Measurements from ENCODE around the gene WDR31. TPM values are rescaled to one million over a fixed set of nuclear protein-coding genes. Genes with fewer than 3 reads are reported as not detected.

The WDR31 gene
- total and polyA plus RNA-seq, 9 donors, result 1.2 to 3.3 (median 2.4) TPM

DNA sequence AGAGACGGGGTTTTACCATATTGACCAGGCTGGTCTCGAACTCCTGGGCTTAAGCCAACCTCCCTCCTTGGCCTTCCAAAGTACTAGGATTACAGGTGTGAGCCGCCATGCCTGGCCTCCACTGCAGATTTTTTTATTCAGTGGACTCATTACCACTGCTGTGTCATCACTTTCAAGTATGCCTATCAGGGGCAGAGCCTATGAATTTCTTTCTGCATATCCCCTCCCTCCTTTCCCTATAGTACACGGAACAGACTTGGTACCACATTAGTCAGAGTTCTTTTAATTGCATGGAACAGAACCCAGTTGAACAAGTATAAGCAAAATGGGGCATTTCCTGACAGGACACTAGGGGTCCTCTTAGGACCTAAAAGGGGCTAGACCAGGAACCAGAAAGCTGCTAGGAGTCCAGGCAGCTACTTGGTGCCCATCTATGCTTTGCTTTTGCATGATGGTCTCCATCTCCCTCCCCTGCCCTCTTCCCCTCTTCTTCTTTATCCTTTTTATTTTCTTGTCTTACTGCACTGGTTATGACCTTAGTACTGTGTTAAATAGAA is 15.0 kb upstream of the WDR31 start:
- Histone ChIP-seq H3K4me3 (ENCODE audit: low read length) (no peak overlapping the region), H3K36me3 (ENCODE audit: control insufficient read depth, insufficient read depth, low read length) (no peaks in the 10 kb centered on the region), H3K4me1 (ENCODE audit: control insufficient read depth, insufficient read depth, low read length) (peaks cover 5% of the 10 kb centered on the region), H3K9me3 (replicated peaks; ENCODE audit: control insufficient read depth, low read depth, low read length) (no peaks in the 10 kb centered on the region), H3K27me3 (ENCODE audit: control insufficient read depth, insufficient read depth, low read length) (peaks cover 36% of the 10 kb centered on the region), H3K27ac (ENCODE audit: low read length) (no peak overlapping the region)
- 94% methylated on average over 3 of the region's 4 CpGs for WGBS (ENCODE audit: insufficient coverage)
- DNase-seq, result no peak

DNA sequence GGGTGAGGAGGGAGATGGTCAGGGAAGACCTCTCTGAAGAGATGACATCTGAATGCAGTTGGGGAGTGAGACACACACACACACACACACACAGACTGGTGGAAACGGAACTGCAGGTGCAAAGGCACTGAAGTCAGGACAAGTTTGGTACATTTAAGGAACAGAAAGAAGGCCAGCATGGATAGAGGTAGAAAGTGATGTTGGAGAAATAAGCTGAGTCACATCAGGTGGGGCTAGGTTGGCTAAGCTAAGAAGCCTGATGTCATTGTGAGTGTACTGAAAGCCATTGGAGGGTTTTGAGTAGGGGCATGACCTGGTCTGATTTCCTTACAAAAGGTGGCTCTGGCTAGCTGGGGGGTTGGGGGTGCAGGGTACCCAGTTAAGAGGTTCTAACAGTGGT is 12.3 kb upstream of the WDR31 start:
- no CpG with 5 or more reads among the region's 1 CpG for WGBS (ENCODE audit: insufficient coverage)
- peaks cover 9% of the 10 kb centered on the region for H3K4me1 ChIP-seq (ENCODE audit: control insufficient read depth, insufficient read depth, low read length)
- peaks cover 55% of the 10 kb centered on the region for H3K27me3 ChIP-seq (ENCODE audit: control insufficient read depth, insufficient read depth, low read length)

DNA sequence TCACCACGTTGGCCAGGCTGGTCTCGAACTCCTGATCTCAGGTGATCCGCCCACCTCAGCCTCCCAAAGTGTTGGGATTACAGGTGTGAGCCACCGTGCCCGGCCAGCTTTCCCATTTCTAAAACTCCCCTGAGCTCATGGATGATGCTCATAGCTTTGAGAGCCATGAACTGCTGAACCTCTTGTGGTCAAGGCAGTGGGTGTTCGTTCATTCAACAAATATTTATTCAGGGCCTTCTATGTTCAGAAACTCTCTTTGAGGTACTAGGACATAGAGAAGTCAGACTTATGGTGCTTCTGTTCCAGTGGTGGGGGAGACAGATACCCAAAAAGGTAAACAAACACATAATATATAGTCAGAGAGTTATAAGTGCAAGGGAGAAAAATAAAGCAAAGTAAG is 11.9 kb upstream of the WDR31 start:
- no peak for DNase-seq
- Histone ChIP-seq H3K4me1 (ENCODE audit: control insufficient read depth, insufficient read depth, low read length) (peaks cover 9% of the 10 kb centered on the region), H3K27ac (ENCODE audit: low read length) (no peak overlapping the region), H3K27me3 (ENCODE audit: control insufficient read depth, insufficient read depth, low read length) (peaks cover 57% of the 10 kb centered on the region), H3K9me3 (replicated peaks; ENCODE audit: control insufficient read depth, low read depth, low read length) (no peaks in the 10 kb centered on the region), H3K4me3 (ENCODE audit: low read length) (no peak overlapping the region), H3K36me3 (ENCODE audit: control insufficient read depth, insufficient read depth, low read length) (no peaks in the 10 kb centered on the region)
- WGBS (ENCODE audit: insufficient coverage), result no CpG with 5 or more reads among the region's 6 CpGs

More for the DNA sequence above, 12.3 kb upstream of the WDR31 start:
- H3K36me3 ChIP-seq (ENCODE audit: control insufficient read depth, insufficient read depth, low read length), result no peaks in the 10 kb centered on the region
- no peak overlapping the region for H3K27ac ChIP-seq (ENCODE audit: low read length)
- no peaks in the 10 kb centered on the region for H3K9me3 ChIP-seq (replicated peaks; ENCODE audit: control insufficient read depth, low read depth, low read length)
- DNase-seq, result no peak
- H3K4me3 ChIP-seq (ENCODE audit: low read length), result no peak overlapping the region

DNA sequence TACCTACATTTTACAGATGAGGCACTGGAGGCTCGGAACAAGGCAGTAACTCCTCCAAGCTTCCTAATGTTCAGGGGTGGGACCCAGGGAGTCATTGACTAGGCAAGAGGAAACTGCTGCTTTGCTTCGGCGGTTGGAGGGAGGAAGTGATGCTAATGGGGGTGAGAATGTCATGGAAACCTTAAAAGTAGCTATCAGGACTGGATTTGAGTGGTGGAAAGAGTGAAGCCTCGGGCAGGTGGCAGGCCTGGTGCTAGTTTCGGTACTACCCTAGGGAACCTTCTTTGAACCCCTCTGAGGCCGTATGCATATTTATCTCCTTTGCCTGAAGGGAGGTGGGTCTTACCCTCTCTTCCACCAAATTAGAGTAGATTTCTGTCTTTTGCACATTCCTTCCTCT is 10.9 kb upstream of the WDR31 start:
- Histone ChIP-seq H3K4me3 (ENCODE audit: low read length) (no peak overlapping the region), H3K4me1 (ENCODE audit: control insufficient read depth, insufficient read depth, low read length) (peaks cover 9% of the 10 kb centered on the region), H3K36me3 (ENCODE audit: control insufficient read depth, insufficient read depth, low read length) (no peaks in the 10 kb centered on the region), H3K27ac (ENCODE audit: low read length) (no peak overlapping the region), H3K27me3 (ENCODE audit: control insufficient read depth, insufficient read depth, low read length) (peaks cover 54% of the 10 kb centered on the region), H3K9me3 (replicated peaks; ENCODE audit: control insufficient read depth, low read depth, low read length) (no peaks in the 10 kb centered on the region)
- peak; percentile 39 for DNase-seq
- WGBS (ENCODE audit: insufficient coverage), result 21% methylated on average over 2 of the region's 6 CpGs

DNA sequence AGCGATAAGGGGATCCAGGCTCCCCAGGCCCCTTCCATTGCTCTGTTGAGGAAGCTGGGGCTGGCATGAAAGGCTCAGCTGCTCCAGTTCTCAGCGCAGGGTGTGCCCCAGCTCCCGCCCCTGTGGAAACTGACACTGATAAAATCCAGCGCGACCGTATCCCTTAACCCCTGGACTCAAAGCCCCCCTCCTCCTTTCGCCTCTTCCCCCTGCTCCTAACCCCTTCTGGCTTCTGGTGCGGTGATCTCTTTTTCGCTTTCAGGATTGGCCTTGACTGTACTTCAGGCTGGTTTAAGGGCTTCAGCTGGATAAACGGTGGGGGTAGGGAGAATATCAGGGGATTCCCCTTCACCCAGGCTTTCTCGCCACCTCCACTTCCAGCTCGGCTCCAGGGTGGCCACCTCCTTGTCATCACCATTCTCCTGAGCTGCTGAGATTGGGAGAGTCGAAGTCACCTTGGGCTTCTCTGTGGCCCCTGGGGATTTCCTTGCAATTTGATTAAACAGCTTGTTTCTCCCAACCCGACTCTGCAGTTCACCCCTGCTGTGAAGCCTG is 10.1 kb upstream of the WDR31 start:
- Histone ChIP-seq H3K4me3 (ENCODE audit: low read length) (no peak overlapping the region), H3K27ac (ENCODE audit: low read length) (no peak overlapping the region), H3K4me1 (ENCODE audit: control insufficient read depth, insufficient read depth, low read length) (peaks cover 9% of the 10 kb centered on the region), H3K27me3 (ENCODE audit: control insufficient read depth, insufficient read depth, low read length) (peaks cover 54% of the 10 kb centered on the region), H3K36me3 (ENCODE audit: control insufficient read depth, insufficient read depth, low read length) (no peaks in the 10 kb centered on the region), H3K9me3 (replicated peaks; ENCODE audit: control insufficient read depth, low read depth, low read length) (no peaks in the 10 kb centered on the region)
- DNase-seq, result no peak
- WGBS (ENCODE audit: insufficient coverage), result 7% methylated on average over 9 of the region's 14 CpGs

DNA sequence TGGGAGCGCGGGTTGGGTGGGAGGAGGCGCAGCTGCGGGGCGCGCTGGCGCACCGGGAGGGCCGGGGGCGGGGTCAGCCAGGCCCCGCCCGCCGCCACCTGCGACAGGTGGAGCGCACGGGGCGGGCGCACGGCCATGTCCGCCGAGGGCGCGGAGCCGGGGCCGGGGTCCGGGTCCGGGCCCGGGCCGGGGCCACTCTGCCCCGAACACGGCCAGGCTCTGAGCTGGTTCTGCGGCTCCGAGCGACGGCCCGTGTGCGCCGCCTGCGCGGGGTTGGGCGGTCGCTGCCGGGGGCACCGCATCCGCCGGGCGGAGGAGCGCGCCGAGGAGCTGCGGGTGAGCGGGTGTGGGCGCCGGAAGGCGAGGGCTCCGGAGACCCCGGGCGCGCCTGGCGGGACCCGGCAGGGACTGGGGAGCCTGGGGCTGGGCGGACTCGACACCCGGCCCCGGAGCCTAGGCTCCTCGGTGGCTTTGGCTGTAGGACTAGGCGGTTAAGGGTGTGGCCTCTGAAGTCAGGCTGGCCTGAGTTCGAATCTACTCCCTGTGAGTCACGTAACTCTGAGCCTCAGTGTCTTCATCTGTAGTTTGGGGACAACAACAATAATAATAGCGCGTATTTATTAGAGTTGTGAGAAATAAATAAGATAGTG is 9.5 kb upstream of the WDR31 start, which contains the start of gene BSPRY:
Gene BSPRY, plus strand, starts transcription at position 97 of the 650 bp plus-strand sequence. Its CDS starts 39 bp downstream, at position 136.
- WGBS (ENCODE audit: insufficient coverage), result 1% methylated on average over 69 of the region's 71 CpGs

DNA sequence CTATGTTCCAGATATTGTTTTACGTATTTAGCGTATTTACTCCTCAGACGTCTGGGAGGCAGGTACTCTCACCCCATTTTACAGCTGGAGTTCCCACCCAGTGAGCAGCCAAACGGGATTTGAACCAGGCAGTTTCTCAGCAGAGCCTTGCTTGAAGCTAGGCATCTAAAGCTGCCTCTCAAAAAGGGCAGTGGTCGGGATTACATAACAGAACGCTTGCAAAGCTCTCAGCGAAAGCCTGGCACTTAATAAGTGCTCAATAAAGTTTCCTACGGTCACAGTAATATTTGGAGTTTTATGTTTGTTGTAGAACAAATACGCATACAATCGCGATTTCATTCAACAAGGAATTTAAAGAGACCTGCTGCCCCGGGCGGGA is 9.0 kb upstream of the WDR31 start:
- H3K4me3 ChIP-seq (ENCODE audit: low read length), result no peak overlapping the region
- H3K36me3 ChIP-seq (ENCODE audit: control insufficient read depth, insufficient read depth, low read length), result no peaks in the 10 kb centered on the region
- peaks cover 10% of the 10 kb centered on the region for H3K4me1 ChIP-seq (ENCODE audit: control insufficient read depth, insufficient read depth, low read length)
- no peak overlapping the region for H3K27ac ChIP-seq (ENCODE audit: low read length)
- no peaks in the 10 kb centered on the region for H3K9me3 ChIP-seq (replicated peaks; ENCODE audit: control insufficient read depth, low read depth, low read length)
- H3K27me3 ChIP-seq (ENCODE audit: control insufficient read depth, insufficient read depth, low read length), result peaks cover 49% of the 10 kb centered on the region
- no peak for DNase-seq
- WGBS (ENCODE audit: insufficient coverage), result 15% methylated on average over 8 of the region's 13 CpGs

More for the DNA sequence above, 9.5 kb upstream of the WDR31 start, which contains the start of gene BSPRY:
- Histone ChIP-seq H3K27ac (ENCODE audit: low read length) (no peak within 1 kb of the TSS), H3K4me3 (ENCODE audit: low read length) (no peak within 1 kb of the TSS), H3K27me3 (ENCODE audit: control insufficient read depth, insufficient read depth, low read length) (peaks cover 50% of the 10 kb centered on the region), H3K4me1 (ENCODE audit: control insufficient read depth, insufficient read depth, low read length) (peaks cover 9% of the 10 kb centered on the region), H3K36me3 (ENCODE audit: control insufficient read depth, insufficient read depth, low read length) (no peaks in the 10 kb centered on the region), H3K9me3 (replicated peaks; ENCODE audit: control insufficient read depth, low read depth, low read length) (no peaks in the 10 kb centered on the region)
- DNase-seq, result no peak

DNA sequence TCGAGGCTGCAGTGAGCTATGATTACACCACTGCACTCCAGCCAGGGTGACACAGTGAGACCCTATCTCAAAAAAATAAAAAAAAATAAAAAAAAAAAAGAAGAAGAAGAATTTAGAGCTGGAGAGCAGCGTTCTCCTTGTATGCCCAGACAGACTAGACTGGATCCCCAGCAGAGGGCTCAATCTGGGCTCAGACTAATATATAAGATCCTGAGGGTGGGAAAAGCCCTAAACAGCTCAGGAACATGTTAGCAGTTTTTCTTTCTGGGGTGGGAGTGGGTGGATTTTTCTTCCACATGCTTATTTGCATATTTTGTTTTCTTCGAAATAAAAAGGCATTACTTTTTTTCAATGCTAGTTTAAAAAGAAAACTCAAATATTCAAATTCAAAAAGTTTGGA is 8.4 kb upstream of the WDR31 start:
- H3K4me3 ChIP-seq (ENCODE audit: low read length), result no peak overlapping the region
- H3K27ac ChIP-seq (ENCODE audit: low read length), result no peak overlapping the region
- no peaks in the 10 kb centered on the region for H3K36me3 ChIP-seq (ENCODE audit: control insufficient read depth, insufficient read depth, low read length)
- H3K9me3 ChIP-seq (replicated peaks; ENCODE audit: control insufficient read depth, low read depth, low read length), result no peaks in the 10 kb centered on the region
- H3K4me1 ChIP-seq (ENCODE audit: control insufficient read depth, insufficient read depth, low read length), result peaks cover 13% of the 10 kb centered on the region
- peaks cover 48% of the 10 kb centered on the region for H3K27me3 ChIP-seq (ENCODE audit: control insufficient read depth, insufficient read depth, low read length)
- no peak for DNase-seq
- WGBS (ENCODE audit: insufficient coverage), result no CpG with 5 or more reads among the region's 3 CpGs

DNA sequence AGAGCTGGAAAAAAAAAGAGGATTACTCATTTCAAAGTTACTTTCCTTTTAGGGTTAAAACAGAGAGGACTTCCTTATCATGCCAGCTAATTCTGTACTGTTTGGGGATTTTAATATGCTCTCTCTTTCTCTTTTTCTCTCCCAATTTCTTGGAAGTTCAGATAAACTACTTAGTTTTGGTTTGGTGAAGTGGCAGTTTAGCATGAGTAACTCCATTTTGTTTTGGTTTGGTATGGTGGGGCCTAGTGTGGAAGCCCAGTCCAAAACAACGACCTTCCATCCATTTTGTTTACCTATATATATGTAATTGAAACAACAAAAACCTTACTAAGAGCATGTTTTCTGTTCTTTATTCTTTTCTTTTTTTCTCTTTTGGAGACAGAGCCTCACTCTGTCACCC is 5.6 kb upstream of the WDR31 start:
- DNase-seq, result no peak
- Histone ChIP-seq H3K27ac (ENCODE audit: low read length) (no peak overlapping the region), H3K4me1 (ENCODE audit: control insufficient read depth, insufficient read depth, low read length) (peaks cover 13% of the 10 kb centered on the region), H3K27me3 (ENCODE audit: control insufficient read depth, insufficient read depth, low read length) (peaks cover 28% of the 10 kb centered on the region), H3K9me3 (replicated peaks; ENCODE audit: control insufficient read depth, low read depth, low read length) (no peaks in the 10 kb centered on the region), H3K36me3 (ENCODE audit: control insufficient read depth, insufficient read depth, low read length) (no peaks in the 10 kb centered on the region), H3K4me3 (ENCODE audit: low read length) (no peak overlapping the region)
- WGBS (ENCODE audit: insufficient coverage), result no CpG with 5 or more reads among the region's 1 CpG

DNA sequence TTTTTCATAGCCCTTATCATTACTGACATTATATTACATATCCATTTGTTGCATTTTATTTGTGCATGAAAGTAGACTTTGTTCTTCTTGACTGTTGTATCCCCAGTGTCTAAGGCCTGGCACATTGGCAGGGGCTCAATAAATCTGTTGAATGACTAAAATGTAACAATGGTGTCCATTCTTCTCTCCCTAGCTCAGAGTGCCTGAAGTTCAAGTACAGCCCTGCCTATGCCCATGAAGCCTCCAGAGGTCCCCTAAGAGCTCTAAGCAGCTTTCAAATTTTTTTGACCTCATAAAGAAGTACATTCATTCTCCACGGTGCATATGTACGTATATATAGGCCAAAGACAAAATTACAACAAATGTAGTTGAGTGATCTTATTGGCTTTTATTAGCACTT is 5.1 kb upstream of the WDR31 start:
- no peak for DNase-seq
- Histone ChIP-seq H3K27ac (ENCODE audit: low read length) (no peak overlapping the region), H3K27me3 (ENCODE audit: control insufficient read depth, insufficient read depth, low read length) (peaks cover 24% of the 10 kb centered on the region), H3K9me3 (replicated peaks; ENCODE audit: control insufficient read depth, low read depth, low read length) (no peaks in the 10 kb centered on the region), H3K4me3 (ENCODE audit: low read length) (no peak overlapping the region), H3K4me1 (ENCODE audit: control insufficient read depth, insufficient read depth, low read length) (peaks cover 9% of the 10 kb centered on the region), H3K36me3 (ENCODE audit: control insufficient read depth, insufficient read depth, low read length) (no peaks in the 10 kb centered on the region)
- WGBS (ENCODE audit: insufficient coverage), result no CpG with 5 or more reads among the region's 2 CpGs
